ENCODE results near the gene SURF6.
"Not testable (repeated sequence)": the region's sequence is repeated elsewhere in the genome, so short reads cannot be mapped to it uniquely, and the experiment has no call there.

The SURF6 gene

DNA sequence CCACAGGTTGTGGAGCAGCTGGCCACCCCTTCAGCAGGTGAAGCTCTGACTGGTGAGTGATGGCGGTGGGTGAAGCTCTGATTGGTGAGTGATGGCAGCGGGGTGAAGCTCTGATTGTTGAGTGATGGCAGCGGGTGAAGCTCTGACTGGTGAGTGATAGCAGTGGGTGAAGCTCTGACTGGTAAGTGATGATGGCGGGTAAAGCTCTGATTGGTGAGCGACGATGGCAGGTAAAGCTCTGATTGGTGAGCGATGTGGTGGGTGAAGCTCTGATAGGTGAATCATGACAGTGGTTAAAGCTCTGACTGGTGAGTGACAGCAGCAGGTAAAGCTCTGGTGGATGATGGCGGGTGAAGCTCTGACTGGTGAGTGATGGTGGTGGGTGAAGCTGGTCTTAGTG is 51.6 kb downstream of the SURF6 start:
- TF ChIP-seq, protein P1, sequence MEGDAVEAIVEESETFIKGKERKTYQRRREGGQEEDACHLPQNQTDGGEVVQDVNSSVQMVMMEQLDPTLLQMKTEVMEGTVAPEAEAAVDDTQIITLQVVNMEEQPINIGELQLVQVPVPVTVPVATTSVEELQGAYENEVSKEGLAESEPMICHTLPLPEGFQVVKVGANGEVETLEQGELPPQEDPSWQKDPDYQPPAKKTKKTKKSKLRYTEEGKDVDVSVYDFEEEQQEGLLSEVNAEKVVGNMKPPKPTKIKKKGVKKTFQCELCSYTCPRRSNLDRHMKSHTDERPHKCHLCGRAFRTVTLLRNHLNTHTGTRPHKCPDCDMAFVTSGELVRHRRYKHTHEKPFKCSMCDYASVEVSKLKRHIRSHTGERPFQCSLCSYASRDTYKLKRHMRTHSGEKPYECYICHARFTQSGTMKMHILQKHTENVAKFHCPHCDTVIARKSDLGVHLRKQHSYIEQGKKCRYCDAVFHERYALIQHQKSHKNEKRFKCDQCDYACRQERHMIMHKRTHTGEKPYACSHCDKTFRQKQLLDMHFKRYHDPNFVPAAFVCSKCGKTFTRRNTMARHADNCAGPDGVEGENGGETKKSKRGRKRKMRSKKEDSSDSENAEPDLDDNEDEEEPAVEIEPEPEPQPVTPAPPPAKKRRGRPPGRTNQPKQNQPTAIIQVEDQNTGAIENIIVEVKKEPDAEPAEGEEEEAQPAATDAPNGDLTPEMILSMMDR (IDR thresholded peaks at IDR 0.05; ENCODE audit: insufficient read depth, low read depth, low read length, missing control alignments) = no peak
- no peak for DNase-seq (ENCODE audit: low read depth)
- no peak overlapping the region for H3K4me3 ChIP-seq (ENCODE audit: low read length)

DNA sequence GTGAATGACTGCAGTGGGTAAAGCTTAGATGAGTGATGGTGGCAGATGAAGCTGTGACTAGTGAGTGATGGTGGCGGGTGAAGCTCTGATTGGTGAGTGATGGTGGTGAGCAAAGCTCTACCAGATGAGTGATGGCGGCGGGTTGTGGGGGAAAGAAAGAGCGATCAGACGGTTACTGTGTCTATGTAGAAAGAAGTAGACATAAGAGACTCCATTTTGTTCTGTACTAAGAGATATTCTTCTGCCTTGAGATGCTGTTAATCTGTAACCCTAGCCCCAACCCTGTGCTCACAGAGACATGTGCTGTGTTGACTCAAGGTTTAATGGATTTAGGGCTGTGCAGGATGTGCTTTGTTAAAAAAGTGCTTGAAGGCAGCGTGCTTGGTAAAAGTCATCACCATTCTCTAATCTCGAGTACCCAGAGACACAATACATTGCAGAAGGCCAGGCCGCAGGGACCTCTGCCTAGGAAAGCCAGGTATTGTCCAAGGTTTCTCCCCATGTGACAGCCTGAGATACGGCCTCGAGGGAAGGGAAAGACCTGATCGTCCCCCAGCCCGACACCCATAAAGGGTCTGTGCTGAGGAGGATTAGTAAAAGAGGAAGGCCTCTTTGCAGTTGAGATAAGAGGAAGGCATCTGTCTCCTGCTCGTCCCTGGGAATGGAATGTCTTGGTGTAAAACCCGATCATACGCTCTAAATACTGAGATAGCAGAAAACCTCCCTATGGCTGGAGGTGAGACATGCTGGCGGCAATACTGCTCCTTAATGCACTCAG is 52.5 kb downstream of the SURF6 start:
- H3K4me3 ChIP-seq (ENCODE audit: low read length); DNase-seq (ENCODE audit: low read depth): not testable (repeated sequence)

GRCh38 chr9:133282464-133283238 is 53.3 kb downstream of the SURF6 start:
- no peak overlapping the region for H3K4me3 ChIP-seq (ENCODE audit: low read length)
- DNase-seq (ENCODE audit: low read depth) = no peak
- TF ChIP-seq, protein P1 (IDR thresholded peaks at IDR 0.05; ENCODE audit: insufficient read depth, low read depth, low read length, missing control alignments) = no peak

DNA sequence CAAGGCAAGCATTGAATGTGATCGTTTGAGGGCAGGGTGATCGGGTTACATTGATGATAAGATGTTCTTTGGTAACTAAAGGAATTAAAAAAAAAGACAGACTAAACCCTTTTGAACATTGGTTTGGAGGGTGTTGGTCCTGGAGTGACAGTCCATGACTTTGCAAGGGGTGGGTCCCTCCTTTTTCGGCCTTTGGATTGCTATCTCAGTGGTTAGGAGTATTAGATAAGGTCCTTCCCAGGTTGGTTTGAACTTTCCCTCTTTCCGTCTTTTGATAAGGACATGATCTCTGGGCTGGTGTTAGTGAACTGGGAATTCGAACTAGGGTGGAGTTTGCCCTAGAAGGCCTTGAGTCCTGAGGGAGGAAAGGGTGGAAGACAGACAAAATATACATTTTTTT is 55.6 kb downstream of the SURF6 start:
- no peak overlapping the region for H3K4me3 ChIP-seq (ENCODE audit: low read length)
- no peak for DNase-seq (ENCODE audit: low read depth)
- TF ChIP-seq, protein P1 (IDR thresholded peaks at IDR 0.05; ENCODE audit: insufficient read depth, low read depth, low read length, missing control alignments) = no peak

Measured in epithelial cell of esophagus (primary cell).